HFFc6 (cell line): ENCODE results near the gene PLEKHA7. TPM values are rescaled to one million over a fixed set of nuclear protein-coding genes. Genes with fewer than 3 reads are reported as not detected.

Experiments used
- DNase-seq: peaks from one replicate; pipeline ENCODE4 v3.0.0-alpha.2; 2018
- H3K27ac Mint-ChIP-seq: 2 replicates; pipeline ENCODE4 v1.8.0; 2020; ENCODE audit warnings: mild to moderate bottlenecking, mixed read lengths
- H3K27me3 Mint-ChIP-seq: 2 replicates; pipeline ENCODE4 v1.8.0; 2021; ENCODE audit warnings: mild to moderate bottlenecking, moderate library complexity, mixed read lengths; ENCODE audit not compliant: insufficient read depth
- H3K36me3 Mint-ChIP-seq: 2 replicates; pipeline ENCODE4 v1.8.0; 2021; ENCODE audit warnings: low read depth, mixed read lengths
- H3K4me1 Mint-ChIP-seq: 2 replicates; pipeline ENCODE4 v1.8.0; 2020; ENCODE audit warnings: low read depth, mixed read lengths
- H3K4me3 Mint-ChIP-seq: 2 replicates; pipeline ENCODE4 v1.8.0; 2020; ENCODE audit warnings: mild to moderate bottlenecking, moderate library complexity, mixed read lengths
- H3K9me3 Mint-ChIP-seq: 2 replicates; pipeline ENCODE4 v1.8.0; 2020; ENCODE audit warnings: mild to moderate bottlenecking, mixed read lengths
- CTCF ChIP-seq: fragments of 200-600 bp; sonication (generic); IDR thresholded peaks from 2 replicates; pipeline ENCODE4 v1.5.0; 2021; ENCODE audit warnings: antibody characterized with exemption, mild to moderate bottlenecking
- total RNA-seq, 6 experiments: library from RNA; stranded (reverse); fragmentation: NEBNext Ultra II Directional; extraction: Animal tissue kit (Norgen Biotek cat#: 25700); gene quantifications; 2 replicates in 1 of 6; 3 replicates in 5 of 6; pipeline ENCODE4 v1.2.3, GENCODE V29; 2021

Gene PLEKHA7
- total RNA-seq, 6 experiments from 2014 or later: 0.07 to 0.24 (median 0.08) TPM; not detected in 3

- Mint-ChIP-seq H3K4me1 (no peaks in the 10 kb centered on the region), H3K9me3 (no peaks in the 10 kb centered on the region), H3K36me3 (no peaks in the 10 kb centered on the region), H3K4me3 (no peak overlapping the region), H3K27me3 (peaks cover 51% of the 10 kb centered on the region), H3K27ac (no peak overlapping the region)
- no peak for TF ChIP-seq CTCF
- peak; percentile 9 for DNase-seq
Observed at GRCh38 chr11:16805938-16806337, 208.3 kb downstream of the PLEKHA7 start.

- no peaks in the 10 kb centered on the region for H3K36me3 Mint-ChIP-seq
- no peak overlapping the region for H3K27ac Mint-ChIP-seq
- H3K27me3 Mint-ChIP-seq: peaks cover 49% of the 10 kb centered on the region
- no peaks in the 10 kb centered on the region for H3K4me1 Mint-ChIP-seq
- H3K4me3 Mint-ChIP-seq: no peak overlapping the region
- no peaks in the 10 kb centered on the region for H3K9me3 Mint-ChIP-seq
- DNase-seq: no peak
- no peak for TF ChIP-seq CTCF
Observed at GRCh38 chr11:16804104-16804947, 209.9 kb downstream of the PLEKHA7 start.

GRCh38 chr11:16801288-16801980, 212.8 kb downstream of the PLEKHA7 start:
- Mint-ChIP-seq H3K4me3 (no peak overlapping the region), H3K9me3 (no peaks in the 10 kb centered on the region), H3K4me1 (no peaks in the 10 kb centered on the region), H3K27me3 (peaks cover 31% of the 10 kb centered on the region), H3K36me3 (no peaks in the 10 kb centered on the region), H3K27ac (no peak overlapping the region)
- no peak for DNase-seq
- TF ChIP-seq CTCF: no peak

- DNase-seq: no peak
- no peaks in the 10 kb centered on the region for H3K4me1 Mint-ChIP-seq
- no peak for TF ChIP-seq CTCF
- H3K4me3 Mint-ChIP-seq: no peak overlapping the region
- H3K9me3 Mint-ChIP-seq: no peaks in the 10 kb centered on the region
- no peaks in the 10 kb centered on the region for H3K36me3 Mint-ChIP-seq
- peaks cover 22% of the 10 kb centered on the region for H3K27me3 Mint-ChIP-seq
- no peak overlapping the region for H3K27ac Mint-ChIP-seq
Observed at GRCh38 chr11:16800382-16800781, 213.8 kb downstream of the PLEKHA7 start.

- no peaks in the 10 kb centered on the region for H3K4me1 Mint-ChIP-seq
- no peaks in the 10 kb centered on the region for H3K36me3 Mint-ChIP-seq
- TF ChIP-seq CTCF: no peak
- H3K27me3 Mint-ChIP-seq: peaks cover 21% of the 10 kb centered on the region
- H3K27ac Mint-ChIP-seq: no peak overlapping the region
- no peaks in the 10 kb centered on the region for H3K9me3 Mint-ChIP-seq
- DNase-seq: no peak
- no peak overlapping the region for H3K4me3 Mint-ChIP-seq
Observed at GRCh38 chr11:16799890-16800289, 214.3 kb downstream of the PLEKHA7 start.
